Measurements from ENCODE around the gene SPSB4. TPM values are rescaled to one million over a fixed set of nuclear protein-coding genes. Genes with fewer than 3 reads are reported as not detected.

The SPSB4 gene
- total RNA-seq, 4 donors from 2014 or later = 3.5 TPM; not detected in 3

DNA sequence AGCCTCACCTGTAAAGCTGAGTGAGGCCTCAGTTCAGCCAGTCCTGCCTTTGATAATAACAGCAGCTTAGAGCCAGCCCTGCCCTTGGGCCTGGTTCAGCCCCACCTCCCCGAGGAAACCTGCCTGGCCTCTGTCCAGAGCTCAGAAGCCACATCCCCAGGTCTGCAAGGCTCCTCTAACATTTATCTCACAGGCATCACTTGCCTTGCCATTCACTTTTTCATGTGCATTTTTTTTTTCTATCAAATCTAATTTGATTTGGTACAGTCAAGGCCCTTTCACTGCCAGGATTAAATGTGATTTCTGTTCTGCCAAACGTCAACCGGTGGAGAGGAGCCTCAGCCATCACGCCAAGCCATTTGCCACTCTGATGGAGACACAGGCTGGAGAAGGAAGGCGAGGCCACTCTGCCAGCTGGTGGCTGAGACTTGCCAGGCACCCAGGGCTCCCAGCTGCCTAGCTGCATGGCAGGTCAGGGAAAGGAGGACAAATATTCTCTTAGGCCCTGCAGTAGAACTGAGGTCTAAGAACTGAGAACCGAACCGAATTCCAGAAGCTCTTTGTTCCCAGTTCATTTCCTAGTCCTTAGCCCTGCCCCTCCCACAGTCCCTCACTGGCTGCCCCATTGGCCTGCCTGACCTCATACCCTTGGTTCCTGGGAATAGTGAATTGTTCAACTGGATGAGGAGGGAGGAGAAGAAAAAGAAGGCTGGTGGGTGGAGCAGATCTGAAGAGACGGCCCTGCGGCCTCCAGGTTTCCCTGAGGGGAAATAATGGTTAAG, 76.4 kb downstream of the SPSB4 start:
- intact Hi-C loops (cut with DNase I; ENCODE audit: low total_unique reads) = no loop called here
- DNase-seq = no peak

DNA sequence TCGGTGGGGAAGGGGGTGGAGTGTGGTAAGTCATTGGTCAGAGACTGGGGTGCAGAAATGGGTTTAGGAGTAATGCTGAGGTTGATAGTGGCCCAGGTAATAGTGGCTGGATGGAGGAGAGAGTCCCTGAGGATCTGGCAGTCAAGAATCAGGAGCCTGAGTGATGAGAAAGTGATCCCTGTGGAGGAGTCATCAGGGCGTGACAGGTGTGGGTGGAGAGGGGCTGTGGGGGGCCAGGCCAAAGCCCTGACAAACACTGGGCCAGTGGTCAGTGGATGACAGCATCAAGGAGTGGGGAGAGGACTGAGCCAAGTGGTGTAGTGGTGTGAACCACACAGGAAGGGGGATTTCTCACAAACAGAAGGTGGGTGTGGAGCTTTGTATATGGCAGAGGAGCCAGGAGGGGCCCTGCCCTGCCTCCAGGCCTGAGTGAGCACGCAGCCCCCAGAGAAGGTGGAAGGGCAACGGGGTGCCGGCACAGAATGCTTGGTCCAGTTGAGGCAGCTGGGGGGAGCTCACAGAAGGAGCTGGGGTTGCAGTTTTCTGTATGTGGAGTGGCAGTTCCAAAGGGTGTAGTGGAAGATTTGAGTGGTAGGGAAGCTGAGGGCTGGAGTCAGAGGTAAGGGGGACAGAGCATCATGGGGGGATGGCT, 77.1 kb downstream of the SPSB4 start:
- TF ChIP-seq, protein P1, sequence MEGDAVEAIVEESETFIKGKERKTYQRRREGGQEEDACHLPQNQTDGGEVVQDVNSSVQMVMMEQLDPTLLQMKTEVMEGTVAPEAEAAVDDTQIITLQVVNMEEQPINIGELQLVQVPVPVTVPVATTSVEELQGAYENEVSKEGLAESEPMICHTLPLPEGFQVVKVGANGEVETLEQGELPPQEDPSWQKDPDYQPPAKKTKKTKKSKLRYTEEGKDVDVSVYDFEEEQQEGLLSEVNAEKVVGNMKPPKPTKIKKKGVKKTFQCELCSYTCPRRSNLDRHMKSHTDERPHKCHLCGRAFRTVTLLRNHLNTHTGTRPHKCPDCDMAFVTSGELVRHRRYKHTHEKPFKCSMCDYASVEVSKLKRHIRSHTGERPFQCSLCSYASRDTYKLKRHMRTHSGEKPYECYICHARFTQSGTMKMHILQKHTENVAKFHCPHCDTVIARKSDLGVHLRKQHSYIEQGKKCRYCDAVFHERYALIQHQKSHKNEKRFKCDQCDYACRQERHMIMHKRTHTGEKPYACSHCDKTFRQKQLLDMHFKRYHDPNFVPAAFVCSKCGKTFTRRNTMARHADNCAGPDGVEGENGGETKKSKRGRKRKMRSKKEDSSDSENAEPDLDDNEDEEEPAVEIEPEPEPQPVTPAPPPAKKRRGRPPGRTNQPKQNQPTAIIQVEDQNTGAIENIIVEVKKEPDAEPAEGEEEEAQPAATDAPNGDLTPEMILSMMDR (IDR thresholded peaks at IDR 0.05) = no peak
- no peak for TF ChIP-seq POLR2A (IDR thresholded peaks at IDR 0.05)
- no peak for DNase-seq
- no peaks in the 10 kb centered on the region for H3K9me3 ChIP-seq
- H3K27me3 ChIP-seq = no peaks in the 10 kb centered on the region
- intact Hi-C loops (cut with DNase I; ENCODE audit: low total_unique reads) = no loop called here
- no peaks in the 10 kb centered on the region for H3K4me1 ChIP-seq
- no peak overlapping the region for H3K27ac ChIP-seq
- H3K36me3 ChIP-seq = no peaks in the 10 kb centered on the region
- H3K4me3 ChIP-seq = no peak overlapping the region

More for the DNA sequence above, 76.4 kb downstream of the SPSB4 start:
- no peaks in the 10 kb centered on the region for H3K36me3 ChIP-seq
- no peaks in the 10 kb centered on the region for H3K9me3 ChIP-seq
- H3K27me3 ChIP-seq = no peaks in the 10 kb centered on the region
- no peak overlapping the region for H3K27ac ChIP-seq
- no peak overlapping the region for H3K4me3 ChIP-seq
- no peaks in the 10 kb centered on the region for H3K4me1 ChIP-seq
- TF ChIP-seq, protein P1 (IDR thresholded peaks at IDR 0.05) = no peak
- TF ChIP-seq POLR2A (IDR thresholded peaks at IDR 0.05) = no peak

DNA sequence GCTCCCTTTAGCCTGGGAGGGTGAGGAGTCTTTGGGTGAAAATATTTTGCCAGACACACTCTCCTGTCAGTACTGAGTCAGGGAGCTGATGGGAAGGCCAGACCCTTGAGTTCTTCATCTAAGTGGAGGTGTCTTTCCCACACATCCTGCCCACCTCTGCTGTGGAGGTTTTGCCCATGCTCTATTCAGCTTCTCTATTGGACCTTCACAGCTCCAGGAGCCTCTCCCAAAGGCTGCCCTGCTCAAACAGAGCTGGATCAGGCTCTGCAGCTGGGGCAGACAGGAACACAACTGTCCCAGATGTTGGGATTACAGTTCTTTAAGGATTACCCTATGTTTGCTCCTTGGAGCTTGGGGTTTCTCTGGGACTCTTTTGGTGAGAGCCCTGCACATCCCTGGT, 77.9 kb downstream of the SPSB4 start:
- H3K9me3 ChIP-seq = no peaks in the 10 kb centered on the region
- no peaks in the 10 kb centered on the region for H3K27me3 ChIP-seq
- H3K4me1 ChIP-seq = no peaks in the 10 kb centered on the region
- no peaks in the 10 kb centered on the region for H3K36me3 ChIP-seq
- intact Hi-C loops (cut with DNase I; ENCODE audit: low total_unique reads) = no loop called here
- no peak for DNase-seq
- no peak for TF ChIP-seq POLR2A (IDR thresholded peaks at IDR 0.05)
- TF ChIP-seq, protein P1 (IDR thresholded peaks at IDR 0.05) = no peak
- H3K27ac ChIP-seq = no peak overlapping the region
- H3K4me3 ChIP-seq = no peak overlapping the region

DNA sequence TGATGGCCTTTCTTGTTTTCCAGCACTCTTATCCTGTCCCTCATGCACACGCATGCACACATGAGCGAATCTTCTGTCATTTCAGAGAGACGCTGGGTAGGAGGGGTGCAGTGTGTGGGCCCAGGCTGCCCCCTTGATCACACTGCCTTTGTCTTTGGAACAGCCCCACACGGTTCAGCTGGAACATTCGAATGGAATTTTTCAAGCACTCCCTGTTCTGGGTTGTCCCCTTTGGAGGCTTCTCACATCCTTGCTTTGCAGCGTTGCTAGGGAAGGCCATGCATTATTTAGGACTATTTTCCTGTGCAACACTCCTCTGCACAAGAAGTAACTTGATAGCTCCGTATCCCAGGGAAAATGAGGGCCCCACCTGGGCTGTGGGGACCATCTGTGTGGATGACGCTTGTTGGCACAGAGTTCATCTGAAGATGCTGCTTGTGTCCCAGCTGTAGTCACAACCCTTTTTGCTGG, 78.4 kb downstream of the SPSB4 start:
- no peaks in the 10 kb centered on the region for H3K36me3 ChIP-seq
- no peaks in the 10 kb centered on the region for H3K9me3 ChIP-seq
- TF ChIP-seq, protein P1 (IDR thresholded peaks at IDR 0.05) = no peak
- TF ChIP-seq POLR2A (IDR thresholded peaks at IDR 0.05) = no peak
- intact Hi-C loops (cut with DNase I; ENCODE audit: low total_unique reads) = no loop called here
- H3K4me1 ChIP-seq = no peaks in the 10 kb centered on the region
- no peaks in the 10 kb centered on the region for H3K27me3 ChIP-seq
- H3K27ac ChIP-seq = no peak overlapping the region
- no peak overlapping the region for H3K4me3 ChIP-seq
- no peak for DNase-seq

DNA sequence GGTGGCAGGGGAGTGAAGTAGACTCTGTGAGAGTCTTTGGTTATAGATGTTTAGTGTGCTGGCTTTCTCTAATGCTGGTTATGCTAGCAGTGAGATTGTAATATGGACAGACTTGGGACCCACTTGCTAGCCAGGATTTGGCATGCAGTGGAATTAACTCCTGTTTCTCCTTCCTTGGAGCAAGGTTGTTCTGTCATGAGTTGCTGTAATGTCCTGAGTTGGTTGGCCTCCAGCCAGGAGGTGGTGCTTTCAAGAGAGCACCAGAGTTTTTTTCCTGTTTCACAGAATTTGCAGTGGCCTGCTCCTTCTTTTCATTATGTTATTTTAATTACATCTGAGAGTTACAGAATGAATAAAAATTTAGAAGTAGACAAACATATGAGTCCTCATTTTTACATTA, 92.4 kb downstream of the SPSB4 start:
- TF ChIP-seq, protein P1 (IDR thresholded peaks at IDR 0.05) = no peak
- TF ChIP-seq POLR2A (IDR thresholded peaks at IDR 0.05) = no peak
- Histone ChIP-seq H3K4me1 (no peaks in the 10 kb centered on the region), H3K4me3 (no peak overlapping the region), H3K27me3 (no peaks in the 10 kb centered on the region), H3K36me3 (no peaks in the 10 kb centered on the region), H3K9me3 (no peaks in the 10 kb centered on the region), H3K27ac (no peak overlapping the region)
- no peak for DNase-seq
- intact Hi-C loops (cut with DNase I; ENCODE audit: low total_unique reads) = no loop called here

Measured in uterus (tissue), 4 donors.